ENCODE results near the gene MANSC4.

Gene MANSC4

GRCh38 chr12:27812502-27812901 is 32.5 kb upstream of the MANSC4 start:
- no peak for DNase-seq (ENCODE audit: low read depth)
- no peak for TF ChIP-seq CTCF (conservative IDR thresholded peaks at IDR 0.05; ENCODE audit: control insufficient read depth, insufficient read depth, low read depth, low read length)
- H3K4me3 ChIP-seq (ENCODE audit: control insufficient read depth, low read depth, low read length) = no peak overlapping the region

- no peak for TF ChIP-seq CTCF (conservative IDR thresholded peaks at IDR 0.05; ENCODE audit: control insufficient read depth, insufficient read depth, low read depth, low read length)
- no peak for DNase-seq (ENCODE audit: low read depth)
- H3K4me3 ChIP-seq (ENCODE audit: control insufficient read depth, low read depth, low read length) = no peak overlapping the region
Measured at GRCh38 chr12:27810756-27811155, 30.7 kb upstream of the MANSC4 start.

- no peak for TF ChIP-seq CTCF (conservative IDR thresholded peaks at IDR 0.05; ENCODE audit: control insufficient read depth, insufficient read depth, low read depth, low read length)
- no peak overlapping the region for H3K4me3 ChIP-seq (ENCODE audit: control insufficient read depth, low read depth, low read length)
- no peak for DNase-seq (ENCODE audit: low read depth)
Measured at GRCh38 chr12:27808841-27809240, 28.8 kb upstream of the MANSC4 start.

GRCh38 chr12:27807063-27807703 is 27.1 kb upstream of the MANSC4 start:
- TF ChIP-seq CTCF (conservative IDR thresholded peaks at IDR 0.05; ENCODE audit: control insufficient read depth, insufficient read depth, low read depth, low read length) = no peak
- no peak for DNase-seq (ENCODE audit: low read depth)
- H3K4me3 ChIP-seq (ENCODE audit: control insufficient read depth, low read depth, low read length) = no peak overlapping the region

- no peak overlapping the region for H3K4me3 ChIP-seq (ENCODE audit: control insufficient read depth, low read depth, low read length)
- no peak for DNase-seq (ENCODE audit: low read depth)
- no peak for TF ChIP-seq CTCF (conservative IDR thresholded peaks at IDR 0.05; ENCODE audit: control insufficient read depth, insufficient read depth, low read depth, low read length)
Measured at GRCh38 chr12:27806259-27806658, 26.2 kb upstream of the MANSC4 start.

- H3K4me3 ChIP-seq (ENCODE audit: control insufficient read depth, low read depth, low read length) = no peak overlapping the region
- TF ChIP-seq CTCF (conservative IDR thresholded peaks at IDR 0.05; ENCODE audit: control insufficient read depth, insufficient read depth, low read depth, low read length) = no peak
- no peak for DNase-seq (ENCODE audit: low read depth)
Measured at GRCh38 chr12:27805238-27805637, 25.2 kb upstream of the MANSC4 start.

- DNase-seq (ENCODE audit: low read depth) = no peak
- no peak overlapping the region for H3K4me3 ChIP-seq (ENCODE audit: control insufficient read depth, low read depth, low read length)
- no peak for TF ChIP-seq CTCF (conservative IDR thresholded peaks at IDR 0.05; ENCODE audit: control insufficient read depth, insufficient read depth, low read depth, low read length)
Measured at GRCh38 chr12:27802936-27803335, 22.9 kb upstream of the MANSC4 start.
